H1 (cell line): ENCODE results near the gene SNU13. TPM values are rescaled to one million over a fixed set of nuclear protein-coding genes. Genes with fewer than 3 reads are reported as not detected.

Experiments
- CTCF ChIA-PET: fragments of 300-600 bp; sonication (Branson Sonifier 250); formaldehyde crosslinking; loops from one replicate; lab custom pipeline; 2021; ENCODE audit not compliant: partially characterized antibody; lab: Charles Lee
- POLR2A ChIA-PET: fragments of 300-600 bp; sonication (Branson Sonifier 250); formaldehyde crosslinking; loops from one replicate; lab custom pipeline; 2021; ENCODE audit warnings: inconsistent platforms; ENCODE audit not compliant: partially characterized antibody; lab: Charles Lee
- DNase-seq, 2 experiments: peaks; one replicate each; pipeline versions ENCODE4 v3.0.0 to v3.0.0-alpha.2; 2010 to 2022; ENCODE audit warnings: low spot score in 2 of 2, low read depth in 1 of 2, mixed read lengths in 1 of 2
- FAIRE-seq: peaks from 2 replicates; lab custom pipeline; 2011; peaks lifted over from hg19 to GRCh38; lab: Jason Lieb, UNC
- H2AFZ ChIP-seq: 2 replicates; pipeline ENCODE4 v1.8.1; 2012; ENCODE audit warnings: low read length, inconsistent platforms
- H2AK5ac ChIP-seq: 2 replicates; pipeline ENCODE4 v1.6.1; 2013; ENCODE audit warnings: low read depth, low read length
- H2BK120ac ChIP-seq: replicated peaks from 2 replicates; pipeline ENCODE3; 2013; ENCODE audit warnings: low read depth, low read length, inconsistent platforms
- H2BK12ac ChIP-seq: 2 replicates; pipeline ENCODE4 v1.6.1; 2013; ENCODE audit warnings: low read depth, low read length
- H2BK15ac ChIP-seq: 2 replicates; pipeline ENCODE4 v1.6.1; 2013; ENCODE audit warnings: low read length
- H2BK20ac ChIP-seq: 2 replicates; pipeline ENCODE4 v1.6.1; 2013; ENCODE audit warnings: low read length
- H2BK5ac ChIP-seq: 2 replicates; pipeline ENCODE4 v1.6.1; 2013; ENCODE audit warnings: low read depth, low read length
- H3K14ac ChIP-seq: 2 replicates; pipeline ENCODE4 v1.6.1; 2013; ENCODE audit warnings: inconsistent platforms; ENCODE audit not compliant: insufficient read length
- H3K18ac ChIP-seq: 2 replicates; pipeline ENCODE4 v1.6.1; 2013; ENCODE audit warnings: low read length; ENCODE audit errors: extremely low read depth
- H3K23ac ChIP-seq: 2 replicates; pipeline ENCODE4 v1.6.1; 2013; ENCODE audit warnings: inconsistent platforms; ENCODE audit not compliant: insufficient read length
- H3K23me2 ChIP-seq: 2 replicates; pipeline ENCODE4 v1.6.1; 2013; ENCODE audit warnings: low read depth, low read length
- H3K27ac ChIP-seq: 2 replicates; pipeline ENCODE4 v1.6.1; 2011; ENCODE audit warnings: low read depth, low read length, inconsistent platforms
- H3K27me3 ChIP-seq, 4 experiments: replicated peaks in 1 of 4; 1 replicate in 1 of 4; 2 replicates in 3 of 4; pipeline versions ENCODE4 v1.6.1 to v1.8.1; 2011 to 2013; ENCODE audit warnings: low read length in 3 of 4, mild to moderate bottlenecking in 3 of 4, inconsistent platforms in 2 of 4, mixed read lengths in 2 of 4, moderate library complexity in 1 of 4; ENCODE audit not compliant: control insufficient read depth in 3 of 4, insufficient read depth in 3 of 4; ENCODE audit errors: extremely low read depth in 1 of 4
- H3K36me3 ChIP-seq, 4 experiments: 2 replicates each; pipeline versions ENCODE4 v1.6.1 to v1.8.1; 2011 to 2013; ENCODE audit warnings: mild to moderate bottlenecking in 4 of 4, low read length in 3 of 4, moderate library complexity in 2 of 4, control low read depth in 1 of 4, inconsistent platforms in 1 of 4; ENCODE audit not compliant: insufficient read depth in 4 of 4, control insufficient read depth in 2 of 4
- H3K4ac ChIP-seq: replicated peaks from 2 replicates; pipeline ENCODE3; 2013; ENCODE audit warnings: low read length, low read depth, mixed read lengths, inconsistent platforms; ENCODE audit not compliant: insufficient read length
- H3K4me1 ChIP-seq, 4 experiments: replicated peaks in 1 of 4; 1 replicate in 1 of 4; 2 replicates in 3 of 4; pipeline versions ENCODE4 v1.6.1 to v1.8.1; 2011 to 2013; ENCODE audit warnings: low read length in 3 of 4, inconsistent platforms in 2 of 4, mixed read lengths in 1 of 4; ENCODE audit not compliant: insufficient read depth in 4 of 4, control insufficient read depth in 3 of 4
- H3K4me2 ChIP-seq, 2 experiments: 2 replicates each; pipeline versions ENCODE4 v1.6.1 to v1.8.1; 2011 to 2013; ENCODE audit warnings: low read depth in 2 of 2, low read length in 2 of 2, control low read depth in 1 of 2, inconsistent platforms in 1 of 2, mild to moderate bottlenecking in 1 of 2; ENCODE audit not compliant: insufficient read depth in 1 of 2
- H3K4me3 ChIP-seq, 4 experiments: fragments of 200-600, 300-600 bp in 1 of 4; sonication (generic), shearing (Covaris generic), sonication (Bioruptor Twin) in 1 of 4; 2 replicates each; pipeline versions ENCODE4 v1.5.1 to v1.8.1; 2011 to 2016; ENCODE audit warnings: low read length in 4 of 4, low read depth in 3 of 4, control low read depth in 2 of 4, inconsistent platforms in 2 of 4, mild to moderate bottlenecking in 2 of 4, mixed read lengths in 1 of 4, moderate library complexity in 1 of 4; ENCODE audit not compliant: insufficient read depth in 2 of 4; ENCODE audit errors: extremely low read depth in 1 of 4
- H3K56ac ChIP-seq: replicated peaks from 2 replicates; pipeline ENCODE3; 2013; ENCODE audit warnings: low read depth, mild to moderate bottlenecking, mixed read lengths, low read length, inconsistent platforms; ENCODE audit not compliant: insufficient read length
- H3K79me1 ChIP-seq: 2 replicates; pipeline ENCODE4 v1.6.1; 2013; ENCODE audit warnings: low read depth, low read length, control low read depth
- H3K79me2 ChIP-seq, 2 experiments: 2 replicates each; pipeline versions ENCODE4 v1.6.1 to v1.8.1; 2012 to 2013; ENCODE audit warnings: low read length in 2 of 2, mild to moderate bottlenecking in 2 of 2, inconsistent platforms in 1 of 2; ENCODE audit not compliant: insufficient read depth in 2 of 2, control insufficient read depth in 1 of 2
- H3K9ac ChIP-seq, 4 experiments: replicated peaks in 1 of 4; 1 replicate in 1 of 4; 2 replicates in 3 of 4; pipeline versions ENCODE4 v1.6.1 to v1.8.1; 2011 to 2013; ENCODE audit warnings: low read depth in 3 of 4, low read length in 3 of 4, control low read depth in 2 of 4, mild to moderate bottlenecking in 2 of 4, moderate library complexity in 2 of 4, inconsistent platforms in 1 of 4; ENCODE audit errors: extremely low read depth in 1 of 4
- H3K9me3 ChIP-seq, 2 experiments: 2 replicates each; pipeline versions ENCODE4 v1.6.1 to v1.8.1; 2012 to 2013; ENCODE audit warnings: mild to moderate bottlenecking in 2 of 2, moderate library complexity in 2 of 2, control low read depth in 1 of 2, inconsistent platforms in 1 of 2, low read depth in 1 of 2, low read length in 1 of 2, mixed read lengths in 1 of 2; ENCODE audit not compliant: insufficient read depth in 2 of 2
- H4K20me1 ChIP-seq, 2 experiments: replicated peaks in 1 of 2; 2 replicates each; pipeline versions ENCODE3 to v1.8.1; 2011 to 2013; ENCODE audit warnings: inconsistent platforms in 2 of 2, low read length in 2 of 2, mild to moderate bottlenecking in 1 of 2; ENCODE audit not compliant: insufficient read depth in 2 of 2, control insufficient read depth in 1 of 2
- H4K5ac ChIP-seq: 2 replicates; pipeline ENCODE4 v1.6.1; 2013; ENCODE audit warnings: low read length, low read depth, mixed read lengths, inconsistent platforms; ENCODE audit not compliant: insufficient read length
- H4K8ac ChIP-seq: 2 replicates; pipeline ENCODE4 v1.8.0; 2013; ENCODE audit warnings: mild to moderate bottlenecking, moderate library complexity, low read length, inconsistent platforms; ENCODE audit not compliant: insufficient read depth; ENCODE audit errors: extremely low read depth
- H4K91ac ChIP-seq: replicated peaks from 2 replicates; pipeline ENCODE3; 2013; ENCODE audit warnings: low read length, mixed read lengths, inconsistent platforms; ENCODE audit not compliant: insufficient read length
- EGR1 ChIP-seq: IDR thresholded peaks from 2 replicates; pipeline ENCODE4 v1.6.1; 2011; ENCODE audit warnings: low read depth, low read length, borderline replicate concordance
- SAP30 ChIP-seq: fragments of 300-600 bp; sonication (generic); IDR thresholded peaks from 2 replicates; pipeline ENCODE4 v1.7.1; 2012; ENCODE audit warnings: low read length, moderate library complexity, mild to moderate bottlenecking, inconsistent platforms; ENCODE audit not compliant: insufficient read depth, insufficient replicate concordance
- USF2 ChIP-seq: IDR thresholded peaks from 2 replicates; pipeline ENCODE4 v1.6.1; 2011; ENCODE audit warnings: low read length, improper control_type of control experiment
- WGBS, 2 experiments: shearing (Covaris generic) in 1 of 2; methylation state at CpG; one replicate each; pipeline versions ENCODE4 v1.1.6 to v1.1.7; 2013 to 2015; ENCODE audit warnings: low lambda C conversion rate in 2 of 2, mixed read lengths in 2 of 2, inconsistent platforms in 1 of 2, low coverage in 1 of 2, missing lambda C conversion rate in 1 of 2; ENCODE audit not compliant: insufficient replicate concordance in 2 of 2, insufficient coverage in 1 of 2, insufficient read length in 1 of 2; ENCODE audit errors: extremely low coverage in 1 of 2, missing lambda C conversion rate in 1 of 2; 5-methylcytosine and 5-hydroxymethylcytosine counted together
- polyA plus RNA-seq, 7 experiments: library from polyadenylated mRNA; depleted of rRNA in 3 of 7; stranded (reverse) in 5 of 7; unstranded in 2 of 7; fragments of >200 nt in 5 of 7; fragments of 200-250 nt in 2 of 7; gene quantifications; 1 replicate in 5 of 7; 2 replicates in 1 of 7; 4 replicates in 1 of 7; pipeline versions ENCODE4 v1.2.1 to v1.2.3, GENCODE V29; 2011 to 2013; ENCODE audit warnings: missing spikeins in 2 of 7, mixed read lengths in 2 of 7
- total RNA-seq: library from RNA; stranded (reverse); fragmentation: NEBNext Ultra II Directional; extraction: Animal tissue kit (Norgen Biotek cat#: 25700); gene quantifications from 2 replicates; pipeline ENCODE4 v1.2.1, GENCODE V29; 2021

Gene SNU13
- total and polyA plus RNA-seq, 2 of the 8 experiments (the other 6 are each of a cell fraction or from before 2014, with no cell fraction given) = 241 to 281 TPM

- Histone ChIP-seq H3K79me1 (no peaks in the 10 kb centered on the region), H3K9me3 (no peaks in the 10 kb centered on the region), H3K9ac (no peak overlapping the region), H2BK5ac (no peak overlapping the region), H3K23me2 (no peaks in the 10 kb centered on the region), H3K14ac (no peak overlapping the region), H3K27ac (no peak overlapping the region), H2BK15ac (no peak overlapping the region), H3K56ac (no peak overlapping the region), H4K20me1 (peaks cover 2 to 4% of the 10 kb centered on the region in 2 experiments), H3K79me2 (peaks cover 0 to 23% of the 10 kb centered on the region in 2 experiments; a peak in 2 of 4 replicates), H3K4me2 (no peak overlapping the region), H2BK20ac (no peak overlapping the region), H3K4me1 (no peaks in the 10 kb centered on the region), H4K91ac (no peak overlapping the region), H2BK12ac (no peak overlapping the region), H4K5ac (no peak overlapping the region), H4K8ac (no peak overlapping the region), H3K4ac (no peak overlapping the region), H2BK120ac (no peak overlapping the region), H2AFZ (no peak overlapping the region), H3K23ac (no peak overlapping the region), H3K4me3 (no peak overlapping the region), H3K18ac (no peak overlapping the region), H2AK5ac (no peak overlapping the region), H3K36me3 (peaks cover 24 to 86% (median 55%) of the 10 kb centered on the region in 4 experiments), H3K27me3 (no peaks in the 10 kb centered on the region)
- TF ChIP-seq EGR1 (no peak), SAP30 (no peak), USF2 (no peak)
- ChIA-PET CTCF (interaction anchor here (1.2 to 1.4 kb wide), 2 partner anchors 16 to 55 kb away, joined by 3 to 6 read pairs; no protein-coding TSS in a partner anchor), POLR2A (interaction anchor here (2.7 to 13.3 kb wide), 3 partner anchors 9 to 18 kb away, joined by 20 to 157 read pairs (median 129); partner anchors contain the start of genes DESI1 and XRCC6)
- WGBS, 2 experiments = 95% methylated on average over 6 of the region's 6 CpGs; no CpG with 5 or more reads in 1 of the 2 experiments
- DNase-seq (no peak), FAIRE-seq (no peak)
These were observed 46.1 kb downstream of the SNU13 start for GRCh38 chr22:41642331-41643110.
